ENCODE measurements around the gene SLC26A8. TPM values are rescaled to one million over a fixed set of nuclear protein-coding genes. Genes with fewer than 3 reads are reported as not detected.
"Not testable (repeated sequence)": the region's sequence is repeated elsewhere in the genome, so short reads cannot be mapped to it uniquely, and the experiment has no call there.

Gene SLC26A8
- total RNA-seq, 1 donor from 2014 or later: not detected

GRCh38 chr6:35948725-35949124, 75.7 kb downstream of the SLC26A8 start:
- TF ChIP-seq POLR2A (IDR thresholded peaks at IDR 0.05) (no peak), POLR2AphosphoS5 (IDR thresholded peaks at IDR 0.05; ENCODE audit: insufficient read depth in 1 of 2, low read depth in 1 of 2) (no peak), CTCF (IDR thresholded peaks at IDR 0.05) (no peak)

DNA sequence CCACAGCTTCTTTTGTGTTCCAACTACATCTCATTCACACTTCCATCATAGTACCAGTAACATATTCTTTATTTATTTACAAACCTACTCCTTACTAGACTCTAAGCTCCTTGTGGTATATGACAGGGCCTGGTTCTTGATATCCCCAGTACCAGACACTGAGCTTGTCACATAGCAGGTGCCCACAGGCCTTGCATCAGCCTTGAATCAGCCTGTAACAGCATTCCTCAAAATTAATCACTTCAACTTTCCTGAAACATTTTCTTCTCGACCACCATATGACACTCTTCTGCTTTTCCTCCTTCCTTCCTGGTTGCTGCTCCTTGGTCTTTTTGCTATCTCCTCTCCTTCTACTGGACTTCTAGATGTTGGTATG, 78.8 kb downstream of the SLC26A8 start:
- intact Hi-C loops (cut with DNase I): no loop called here
- H3K4me3 ChIP-seq: no peak overlapping the region
- no peak for TF ChIP-seq CTCF (IDR thresholded peaks at IDR 0.05)
- TF ChIP-seq POLR2AphosphoS5 (IDR thresholded peaks at IDR 0.05; ENCODE audit: insufficient read depth in 1 of 2, low read depth in 1 of 2): no peak
- TF ChIP-seq POLR2A (IDR thresholded peaks at IDR 0.05): no peak
- H3K36me3 ChIP-seq: no peaks in the 10 kb centered on the region
- no peaks in the 10 kb centered on the region for H3K9me3 ChIP-seq
- no peaks in the 10 kb centered on the region for H3K4me1 ChIP-seq
- DNase-seq (ENCODE audit: extremely low spot score in 2 of 2): no peak
- no peaks in the 10 kb centered on the region for H3K27me3 ChIP-seq
- no peak overlapping the region for H3K27ac ChIP-seq

More at GRCh38 chr6:35948725-35949124, 75.7 kb downstream of the SLC26A8 start:
- Histone ChIP-seq H3K4me1 (no peaks in the 10 kb centered on the region), H3K9me3 (no peaks in the 10 kb centered on the region), H3K36me3 (no peaks in the 10 kb centered on the region), H3K27me3 (no peaks in the 10 kb centered on the region), H3K27ac (no peak overlapping the region), H3K4me3 (no peak overlapping the region)
- no peak for DNase-seq (ENCODE audit: extremely low spot score in 2 of 2)
- intact Hi-C loops (cut with DNase I): no loop called here

DNA sequence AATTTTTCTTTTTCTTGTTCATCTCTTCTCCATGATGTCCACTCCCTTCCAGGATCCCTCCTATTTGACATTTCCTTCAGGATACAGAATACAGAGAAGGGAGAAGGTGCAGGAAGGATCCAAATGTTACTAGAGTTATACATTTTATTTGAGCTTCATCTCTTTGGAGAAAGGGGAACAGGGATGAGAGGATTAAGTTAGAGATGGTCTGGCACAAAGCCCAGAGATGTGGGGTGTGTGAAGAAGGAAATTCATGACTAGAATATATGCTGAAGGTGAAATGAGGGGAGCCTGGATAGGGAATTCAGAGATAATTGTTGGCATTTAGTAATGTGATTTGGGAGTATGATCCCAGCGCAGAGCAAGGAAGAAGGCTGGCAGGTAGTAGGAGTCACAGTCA, 81.1 kb downstream of the SLC26A8 start:
- H3K4me1 ChIP-seq: no peaks in the 10 kb centered on the region
- H3K27me3 ChIP-seq: no peaks in the 10 kb centered on the region
- intact Hi-C loops (cut with DNase I): no loop called here
- no peak overlapping the region for H3K4me3 ChIP-seq
- no peaks in the 10 kb centered on the region for H3K36me3 ChIP-seq
- no peak overlapping the region for H3K27ac ChIP-seq
- H3K9me3 ChIP-seq: no peaks in the 10 kb centered on the region
- no peak for TF ChIP-seq POLR2A (IDR thresholded peaks at IDR 0.05)
- no peak for TF ChIP-seq CTCF (IDR thresholded peaks at IDR 0.05)
- TF ChIP-seq POLR2AphosphoS5 (IDR thresholded peaks at IDR 0.05; ENCODE audit: insufficient read depth in 1 of 2, low read depth in 1 of 2): no peak
- no peak for DNase-seq (ENCODE audit: extremely low spot score in 2 of 2)

- intact Hi-C loops (cut with DNase I): no loop called here
- Histone ChIP-seq H3K9me3 (no peaks in the 10 kb centered on the region), H3K4me3 (no peak overlapping the region), H3K27me3 (no peaks in the 10 kb centered on the region), H3K4me1 (no peaks in the 10 kb centered on the region), H3K36me3 (no peaks in the 10 kb centered on the region), H3K27ac (no peak overlapping the region)
- TF ChIP-seq POLR2AphosphoS5 (IDR thresholded peaks at IDR 0.05; ENCODE audit: insufficient read depth in 1 of 2, low read depth in 1 of 2) (no peak), CTCF (IDR thresholded peaks at IDR 0.05) (no peak), POLR2A (IDR thresholded peaks at IDR 0.05) (no peak)
- DNase-seq (ENCODE audit: extremely low spot score in 2 of 2): no peak
Measured at GRCh38 chr6:35942355-35942754, 82.1 kb downstream of the SLC26A8 start.

DNA sequence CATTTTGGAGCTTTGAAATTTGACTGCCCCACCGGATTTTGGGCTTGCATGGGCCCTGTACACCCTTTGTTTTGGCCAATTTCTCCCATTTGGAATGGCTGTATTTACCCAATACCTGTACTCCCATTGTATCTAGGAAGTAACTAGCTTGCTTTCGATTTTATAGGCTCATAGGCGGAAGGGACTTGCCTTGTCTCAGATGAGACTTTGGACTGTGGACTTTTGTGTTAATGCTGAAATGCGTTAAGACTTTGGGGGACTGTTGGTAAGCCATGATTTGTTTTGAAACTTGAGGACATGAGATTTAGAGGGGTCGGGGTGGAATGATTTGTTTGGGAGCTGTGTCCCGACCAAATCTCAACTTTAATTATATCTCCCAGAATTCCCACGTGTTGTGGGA, 83.3 kb downstream of the SLC26A8 start:
- H3K27me3 ChIP-seq; H3K36me3 ChIP-seq; H3K27ac ChIP-seq; H3K9me3 ChIP-seq; DNase-seq (ENCODE audit: extremely low spot score in 2 of 2); H3K4me3 ChIP-seq; intact Hi-C loops (cut with DNase I); H3K4me1 ChIP-seq: not testable (repeated sequence)

- H3K27ac ChIP-seq; H3K36me3 ChIP-seq; H3K4me1 ChIP-seq; intact Hi-C loops (cut with DNase I); DNase-seq (ENCODE audit: extremely low spot score in 2 of 2); H3K9me3 ChIP-seq; H3K4me3 ChIP-seq; H3K27me3 ChIP-seq: not testable (repeated sequence)
Measured at GRCh38 chr6:35940014-35940413, 84.4 kb downstream of the SLC26A8 start.

- H3K27ac ChIP-seq; H3K36me3 ChIP-seq; DNase-seq (ENCODE audit: extremely low spot score in 2 of 2); H3K9me3 ChIP-seq; intact Hi-C loops (cut with DNase I); H3K27me3 ChIP-seq; H3K4me1 ChIP-seq; H3K4me3 ChIP-seq: not testable (repeated sequence)
Measured at GRCh38 chr6:35939259-35939658, 85.2 kb downstream of the SLC26A8 start.

All from vagina (tissue), 2 donors.